Erythroblast (primary cell): ENCODE measurements around the gene DOCK3.

ENCODE experiments used
- GATA1 ChIP-seq: IDR thresholded peaks from 2 replicates; pipeline ENCODE4 v1.6.1; 2011; ENCODE audit warnings: low read depth, mild to moderate bottlenecking, control low read depth, low read length, moderate library complexity
- POLR2A ChIP-seq: IDR thresholded peaks from 2 replicates; pipeline ENCODE4 v1.6.1; 2011; ENCODE audit warnings: mild to moderate bottlenecking, low read length

- TF ChIP-seq POLR2A (no peak), GATA1 (no peak)
Measured at GRCh38 chr3:50628601-50629000, 46.1 kb upstream of the DOCK3 start.
